ENCODE results near the gene SYTL4. TPM values are rescaled to one million over a fixed set of nuclear protein-coding genes. Genes with fewer than 3 reads are reported as not detected.

The SYTL4 gene
- total RNA-seq, 2 donors from 2014 or later = 30.4 to 30.7 TPM

GRCh38 chrX:100659431-100660137, 72.3 kb downstream of the SYTL4 start:
- Histone ChIP-seq H3K4me3 (no peak overlapping the region), H3K27ac (peak overlapping the region; percentile 77), H3K9ac (ENCODE audit: low read depth in 2 of 2, low read length in 2 of 2) (peak overlapping the region in 1 of 2 donors; percentile 55), H3K27me3 (no peaks in the 10 kb centered on the region), H3K4me1 (peaks cover 14% of the 10 kb centered on the region), H3K36me3 (no peaks in the 10 kb centered on the region), H3K9me3 (no peaks in the 10 kb centered on the region)
- no peak for TF ChIP-seq CTCF (IDR thresholded peaks at IDR 0.05)
- DNase-seq = peak; percentile 54
- intact Hi-C loops (cut with DNase I) = no loop called here

DNA sequence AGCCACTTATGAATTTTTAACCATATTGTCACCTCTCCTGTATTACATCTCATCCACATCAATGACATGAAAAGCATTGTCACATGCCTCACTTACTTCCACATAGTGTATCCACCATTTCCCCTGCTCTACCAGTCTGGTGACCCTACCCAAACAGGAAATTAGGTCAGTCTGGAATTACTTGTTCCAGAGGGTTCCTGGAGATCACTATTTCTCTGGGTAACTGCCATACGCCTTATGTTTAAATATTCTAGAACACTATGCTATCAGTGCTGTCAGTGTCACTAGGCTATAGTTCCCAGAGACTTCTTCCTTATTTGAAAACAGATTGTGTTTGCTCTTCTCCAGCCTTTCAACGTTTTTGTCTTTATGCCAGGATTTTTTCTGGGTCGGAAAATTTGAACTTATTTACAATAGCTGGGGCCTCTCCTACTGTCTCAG, 73.0 kb downstream of the SYTL4 start:
- peak overlapping the region in 1 of 2 donors; percentile 55 for H3K9ac ChIP-seq (ENCODE audit: low read depth in 2 of 2, low read length in 2 of 2)
- no peak for TF ChIP-seq CTCF (IDR thresholded peaks at IDR 0.05)
- H3K36me3 ChIP-seq = no peaks in the 10 kb centered on the region
- DNase-seq = peak; percentile 50
- no peaks in the 10 kb centered on the region for H3K27me3 ChIP-seq
- peaks cover 14% of the 10 kb centered on the region for H3K4me1 ChIP-seq
- H3K9me3 ChIP-seq = no peaks in the 10 kb centered on the region
- intact Hi-C loops (cut with DNase I) = no loop called here
- peak overlapping the region; percentile 77 for H3K27ac ChIP-seq
- no peak overlapping the region for H3K4me3 ChIP-seq

- TF ChIP-seq CTCF (IDR thresholded peaks at IDR 0.05) = no peak
- peaks cover 12% of the 10 kb centered on the region for H3K4me1 ChIP-seq
- no peaks in the 10 kb centered on the region for H3K27me3 ChIP-seq
- no peaks in the 10 kb centered on the region for H3K36me3 ChIP-seq
- intact Hi-C loops (cut with DNase I) = no loop called here
- H3K4me3 ChIP-seq = no peak overlapping the region
- H3K9me3 ChIP-seq = no peaks in the 10 kb centered on the region
- H3K9ac ChIP-seq (ENCODE audit: low read depth in 2 of 2, low read length in 2 of 2) = no peak overlapping the region
- DNase-seq = peak; percentile 50
- no peak overlapping the region for H3K27ac ChIP-seq
Measured at GRCh38 chrX:100654261-100654660, 77.7 kb downstream of the SYTL4 start.

DNA sequence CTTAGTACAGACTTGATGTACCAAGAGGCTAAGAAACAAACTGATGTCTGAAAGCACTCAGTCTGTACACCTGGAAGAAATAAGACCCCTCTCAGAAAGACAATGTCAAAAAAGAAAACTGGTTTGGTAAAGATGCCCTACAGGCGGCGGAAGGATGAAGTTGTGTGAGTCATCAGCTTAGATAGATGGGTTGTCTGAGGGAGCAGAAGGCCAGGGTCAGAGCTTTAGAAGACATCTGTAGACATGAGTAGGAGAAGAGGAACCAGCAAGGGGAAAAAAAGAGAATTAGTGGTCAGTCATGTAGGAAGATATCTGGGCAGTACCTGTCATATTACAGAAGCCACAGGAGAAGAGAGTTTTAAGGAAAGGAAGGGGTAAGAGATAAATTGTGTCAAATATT, 79.7 kb downstream of the SYTL4 start:
- Histone ChIP-seq H3K9ac (ENCODE audit: low read depth in 2 of 2, low read length in 2 of 2) (no peak overlapping the region), H3K27ac (no peak overlapping the region), H3K9me3 (no peaks in the 10 kb centered on the region), H3K4me1 (peaks cover 8% of the 10 kb centered on the region), H3K4me3 (no peak overlapping the region), H3K36me3 (no peaks in the 10 kb centered on the region), H3K27me3 (no peaks in the 10 kb centered on the region)
- no peak for TF ChIP-seq CTCF (IDR thresholded peaks at IDR 0.05)
- no peak for DNase-seq
- intact Hi-C loops (cut with DNase I) = no loop called here

DNA sequence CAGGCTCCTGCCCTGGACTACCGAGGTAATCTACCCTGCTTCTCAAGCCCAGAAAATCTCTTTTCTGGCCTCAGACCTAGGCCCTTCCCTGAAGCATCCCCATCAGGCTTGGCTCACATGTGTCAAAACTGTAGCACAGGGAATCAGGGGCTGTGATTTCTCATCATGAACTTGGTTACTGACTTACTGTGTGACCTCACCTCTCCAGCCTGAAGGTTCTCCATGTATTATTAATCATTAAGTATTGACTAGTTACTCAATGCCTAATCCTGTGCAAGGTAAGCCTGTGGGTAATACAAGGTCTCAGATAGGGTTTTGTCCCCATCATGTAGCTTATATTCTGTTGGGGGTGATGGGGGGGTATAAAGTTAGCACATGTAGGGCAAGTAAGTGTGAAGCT, 81.1 kb downstream of the SYTL4 start:
- intact Hi-C loops (cut with DNase I) = no loop called here
- no peak for DNase-seq
- Histone ChIP-seq H3K27ac (peak overlapping the region; percentile 90), H3K9me3 (no peaks in the 10 kb centered on the region), H3K4me1 (peaks cover 8% of the 10 kb centered on the region), H3K27me3 (no peaks in the 10 kb centered on the region), H3K36me3 (no peaks in the 10 kb centered on the region), H3K4me3 (no peak overlapping the region), H3K9ac (ENCODE audit: low read depth in 2 of 2, low read length in 2 of 2) (no peak overlapping the region)
- TF ChIP-seq CTCF (IDR thresholded peaks at IDR 0.05) = no peak

Data from colonic mucosa (tissue), 4 donors.